IMR-90 (cell line): ENCODE results near the gene CPTP. TPM values are rescaled to one million over a fixed set of nuclear protein-coding genes. Genes with fewer than 3 reads are reported as not detected.

Experiments used
- ATAC-seq: fragments of 200-7000 bp; cut with Tn5 transposase; 2 replicates; pipeline ENCODE4 v1.9.1; 2020; ENCODE audit warnings: low read depth, mild to moderate bottlenecking, moderate library complexity
- BruUV-seq: library from RNA; stranded (reverse); fragments of 400-500 nt; replicated peaks from 2 replicates; lab custom pipeline; 2021; lab: Mats Ljungman, UMichigan
- CTCF ChIA-PET: fragments of 300-600 bp; formaldehyde crosslinking; extraction: SDS; loops from one replicate; lab custom pipeline; 2021; ENCODE audit warnings: antibody characterized with exemption; lab: Yijun Ruan, JAX
- POLR2A ChIA-PET: fragments of 300-600 bp; sonication (Branson Sonifier 250); formaldehyde crosslinking; loops from one replicate; lab custom pipeline; 2022; ENCODE audit warnings: antibody characterized with exemption; ENCODE audit not compliant: unreplicated experiment; lab: Charles Lee
- DNase-seq: peaks from one replicate; pipeline ENCODE4 v3.0.0; 2013
- H2AFZ ChIP-seq: replicated peaks from 2 replicates; pipeline ENCODE3; 2013; ENCODE audit warnings: low read length, mild to moderate bottlenecking; ENCODE audit not compliant: poor library complexity
- H2AK5ac ChIP-seq: 2 replicates; pipeline ENCODE4 v1.6.1; 2013; ENCODE audit warnings: low read depth, low read length, inconsistent platforms
- H2AK9ac ChIP-seq: replicated peaks from 2 replicates; pipeline ENCODE3; 2013; ENCODE audit warnings: mild to moderate bottlenecking, low read depth, low read length, moderate library complexity; ENCODE audit not compliant: poor library complexity
- H2BK120ac ChIP-seq: 2 replicates; pipeline ENCODE4 v1.6.1; 2013; ENCODE audit warnings: low read depth, low read length, inconsistent platforms
- H2BK15ac ChIP-seq: 3 replicates; pipeline ENCODE4 v1.6.1; 2013; ENCODE audit warnings: low read depth, low read length, inconsistent platforms
- H2BK20ac ChIP-seq: 2 replicates; pipeline ENCODE4 v1.6.1; 2013; ENCODE audit warnings: low read depth, mild to moderate bottlenecking, inconsistent platforms, low read length, moderate library complexity
- H2BK5ac ChIP-seq: 2 replicates; pipeline ENCODE4 v1.6.1; 2013; ENCODE audit warnings: mild to moderate bottlenecking, low read depth, low read length, inconsistent platforms; ENCODE audit not compliant: poor library complexity, severe bottlenecking
- H3K14ac ChIP-seq: replicated peaks from 2 replicates; pipeline ENCODE4 v1.6.1; 2013; ENCODE audit warnings: low read depth, low read length, inconsistent platforms
- H3K18ac ChIP-seq: 2 replicates; pipeline ENCODE4 v1.6.1; 2013; ENCODE audit warnings: low read depth, low read length, control low read depth
- H3K23ac ChIP-seq: 2 replicates; pipeline ENCODE4 v1.6.1; 2013; ENCODE audit warnings: low read depth, low read length, inconsistent platforms
- H3K27ac ChIP-seq: 2 replicates; pipeline ENCODE4 v1.5.1; 2013; ENCODE audit warnings: mild to moderate bottlenecking, control low read depth, low read length; ENCODE audit not compliant: insufficient read depth
- H3K27me3 ChIP-seq: 2 replicates; pipeline ENCODE4 v1.6.1; 2013; ENCODE audit warnings: low read length; ENCODE audit not compliant: control insufficient read depth, insufficient read depth
- H3K36me3 ChIP-seq: 2 replicates; pipeline ENCODE4 v1.6.1; 2013; ENCODE audit warnings: low read length, mixed read lengths; ENCODE audit not compliant: control insufficient read depth, insufficient read depth
- H3K4ac ChIP-seq: 2 replicates; pipeline ENCODE4 v1.6.1; 2013; ENCODE audit warnings: low read depth, low read length, inconsistent platforms
- H3K4me1 ChIP-seq: 2 replicates; pipeline ENCODE4 v1.6.1; 2013; ENCODE audit warnings: low read length, mixed read lengths; ENCODE audit not compliant: control insufficient read depth, insufficient read depth
- H3K4me2 ChIP-seq: 2 replicates; pipeline ENCODE4 v1.6.1; 2013; ENCODE audit warnings: low read depth, mild to moderate bottlenecking, control low read depth, low read length, moderate library complexity
- H3K4me3 ChIP-seq: 2 replicates; pipeline ENCODE4 v1.5.1; 2013; ENCODE audit warnings: low read depth, mild to moderate bottlenecking, control low read depth, low read length, moderate library complexity; ENCODE audit not compliant: insufficient read depth
- H3K56ac ChIP-seq: 2 replicates; pipeline ENCODE4 v1.6.1; 2013; ENCODE audit warnings: low read length, inconsistent platforms; ENCODE audit not compliant: insufficient read depth; ENCODE audit errors: extremely low read depth
- H3K79me1 ChIP-seq, 2 experiments: 2 replicates each; pipeline ENCODE4 v1.6.1; 2013; ENCODE audit warnings: low read length in 2 of 2, inconsistent platforms in 1 of 2, low read depth in 1 of 2
- H3K9ac ChIP-seq: 2 replicates; pipeline ENCODE4 v1.6.1; 2013; ENCODE audit warnings: low read depth, low read length, control low read depth
- H3K9me1 ChIP-seq: 2 replicates; pipeline ENCODE4 v1.6.1; 2013; ENCODE audit warnings: low read length, inconsistent platforms; ENCODE audit not compliant: insufficient read depth
- H3K9me3 ChIP-seq: 2 replicates; pipeline ENCODE4 v1.6.1; 2013; ENCODE audit warnings: low read length; ENCODE audit not compliant: control insufficient read depth, insufficient read depth
- H4K20me1 ChIP-seq: 2 replicates; pipeline ENCODE4 v1.6.1; 2013; ENCODE audit warnings: low read length, inconsistent platforms; ENCODE audit not compliant: insufficient read depth
- H4K5ac ChIP-seq: 2 replicates; pipeline ENCODE4 v1.6.1; 2013; ENCODE audit warnings: mild to moderate bottlenecking, low read depth, low read length, control low read depth
- H4K8ac ChIP-seq, 2 experiments: 2 replicates each; pipeline ENCODE4 v1.6.1; 2013; ENCODE audit warnings: low read depth in 2 of 2, low read length in 2 of 2, control low read depth in 1 of 2, inconsistent platforms in 1 of 2
- H4K91ac ChIP-seq: 2 replicates; pipeline ENCODE4 v1.6.1; 2013; ENCODE audit warnings: low read depth, low read length, inconsistent platforms; ENCODE audit not compliant: insufficient read depth
- BHLHE40 ChIP-seq: fragments of 150-350 bp; IDR thresholded peaks from 2 replicates; pipeline ENCODE4 v1.6.1; 2016; ENCODE audit warnings: mild to moderate bottlenecking, low read depth, low read length
- CEBPB ChIP-seq: IDR thresholded peaks from 2 replicates; pipeline ENCODE4 v1.6.1; 2012; ENCODE audit warnings: low read depth, low read length, improper control_type of control experiment
- CHD1 ChIP-seq: IDR thresholded peaks from 2 replicates; pipeline ENCODE4 v1.6.1; 2012; ENCODE audit warnings: low read depth, low read length, improper control_type of control experiment
- FOS ChIP-seq: fragments of 150-350 bp; IDR thresholded peaks from 2 replicates; pipeline ENCODE4 v1.6.1; 2016; ENCODE audit warnings: low read depth, low read length
- MAFK ChIP-seq: IDR thresholded peaks from 2 replicates; pipeline ENCODE4 v1.6.1; 2012; ENCODE audit warnings: low read depth, low read length, improper control_type of control experiment
- MAZ ChIP-seq: IDR thresholded peaks from 2 replicates; pipeline ENCODE4 v1.6.1; 2012; ENCODE audit warnings: low read depth, mild to moderate bottlenecking, low read length, improper control_type of control experiment, moderate library complexity, borderline replicate concordance
- MXI1 ChIP-seq: IDR thresholded peaks from 2 replicates; pipeline ENCODE4 v1.6.1; 2012; ENCODE audit warnings: low read depth, mild to moderate bottlenecking, low read length, moderate library complexity, borderline replicate concordance
- NFE2L2 ChIP-seq: fragments of 150-350 bp; IDR thresholded peaks from 2 replicates; pipeline ENCODE4 v1.6.1; 2016; ENCODE audit warnings: low read depth, mild to moderate bottlenecking, low read length
- POLR2A ChIP-seq: IDR thresholded peaks from 2 replicates; pipeline ENCODE4 v1.6.1; 2012; ENCODE audit warnings: mild to moderate bottlenecking, low read depth, low read length
- RAD21 ChIP-seq: IDR thresholded peaks from 2 replicates; pipeline ENCODE4 v1.6.1; 2012; ENCODE audit warnings: low read length, improper control_type of control experiment
- RCOR1 ChIP-seq: IDR thresholded peaks from 2 replicates; pipeline ENCODE4 v1.6.1; 2012; ENCODE audit warnings: mild to moderate bottlenecking, low read length, improper control_type of control experiment; ENCODE audit not compliant: insufficient replicate concordance
- RFX5 ChIP-seq: IDR thresholded peaks from 2 replicates; pipeline ENCODE4 v1.8.0; 2012; ENCODE audit warnings: low read depth, mild to moderate bottlenecking, low read length, moderate library complexity
- SMC3 ChIP-seq: fragments of 150-350 bp; IDR thresholded peaks from 2 replicates; pipeline ENCODE4 v1.6.1; 2016; ENCODE audit warnings: low read depth, mild to moderate bottlenecking, antibody characterized with exemption, low read length, moderate library complexity
- WGBS, 2 experiments: methylation state at CpG; one replicate each; pipeline versions ENCODE4 v1.1.5 to v1.1.7; 2013; ENCODE audit warnings: missing lambda C conversion rate in 2 of 2; ENCODE audit not compliant: insufficient read length in 1 of 2; ENCODE audit errors: extremely low coverage in 2 of 2; 5-methylcytosine and 5-hydroxymethylcytosine counted together
- dilution Hi-C: fragments of 300-500 bp; cut with HindIII; formaldehyde crosslinking; loops from one replicate; pipeline ENCODE4 v1.14.3; 2018; ENCODE audit warnings: low sequenced_read_pairs; ENCODE audit not compliant: unreplicated experiment
- in situ Hi-C: fragments of 300-500 bp; cut with MboI; formaldehyde crosslinking; loops from 3 replicates; pipeline ENCODE4 v1.14.3; 2019; ENCODE audit warnings: low sequenced_read_pairs, inconsistent platforms, mixed read lengths
- intact Hi-C: fragments of 100-400 bp; cut with micrococcal nuclease; formaldehyde crosslinking; loops from 2 replicates; pipeline ENCODE4 v1.10.0; 2022
- polyA plus RNA-seq, 3 experiments: library from polyadenylated mRNA; depleted of rRNA; stranded (reverse); fragments of >200 nt; gene quantifications; 2 replicates each; pipeline ENCODE4 v1.2.3, GENCODE V29; 2012; ENCODE audit warnings: low replicate concordance in 1 of 3
- total RNA-seq: library from RNA; depleted of rRNA; stranded (reverse); fragments of >200 nt; gene quantifications from 2 replicates; pipeline ENCODE4 v1.2.3, GENCODE V29; 2012
- TF ChIP-seq, protein P1 (sequence below): fragments of 150-350 bp; IDR thresholded peaks from 2 replicates; pipeline ENCODE4 v1.6.1; 2016; ENCODE audit warnings: low read depth, mild to moderate bottlenecking, low read length, moderate library complexity, borderline replicate concordance
- TF ChIP-seq, protein P2 (sequence below): conservative IDR thresholded peaks from 2 replicates; pipeline ENCODE4 v1.5.1; 2012; ENCODE audit warnings: mild to moderate bottlenecking, low read depth, low read length, improper control_type of control experiment
- TF ChIP-seq, protein P3 (sequence below): fragments of 150-350 bp; IDR thresholded peaks from 2 replicates; pipeline ENCODE4 v1.6.1; 2017; ENCODE audit warnings: mild to moderate bottlenecking, antibody characterized with exemption, low read length, low read depth

Gene CPTP
- total and polyA plus RNA-seq, 2 of the 4 experiments (the other 2 are of a cell fraction): 2.7 to 12.1 TPM

DNA sequence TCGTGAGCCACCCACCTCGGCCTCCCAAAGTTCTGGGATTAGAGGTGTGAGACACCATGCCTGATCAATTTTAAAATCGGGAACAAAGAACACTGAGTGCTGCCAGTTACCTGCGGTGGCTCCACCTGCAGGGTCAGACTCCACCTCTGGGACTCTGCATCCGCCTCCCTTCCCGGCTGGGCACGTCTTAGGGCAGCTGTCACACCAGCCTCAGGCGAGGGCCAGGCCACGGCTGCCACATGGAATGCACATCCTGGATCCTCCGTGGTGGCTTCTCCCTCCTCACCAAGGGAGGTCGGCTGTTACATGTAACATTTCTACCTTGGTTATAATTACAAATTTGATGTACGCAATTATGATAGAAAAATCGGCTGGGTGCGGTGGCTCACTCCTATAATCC lies 39.7 kb downstream of the CPTP start:
- Histone ChIP-seq H2BK20ac (no peak overlapping the region), H3K36me3 (no peaks in the 10 kb centered on the region), H3K23ac (no peak overlapping the region), H3K4me3 (no peak overlapping the region), H2AFZ (no peak overlapping the region), H3K4ac (no peak overlapping the region), H2BK15ac (no peak overlapping the region), H4K91ac (no peak overlapping the region), H3K27me3 (no peaks in the 10 kb centered on the region), H2BK120ac (no peak overlapping the region), H3K27ac (no peak overlapping the region), H3K4me2 (no peak overlapping the region), H2AK9ac (no peak overlapping the region), H3K9ac (no peak overlapping the region), H2BK5ac (no peak overlapping the region), H4K8ac (no peak overlapping the region), H2AK5ac (no peak overlapping the region; the same call in 1 of the 2 replicates), H4K20me1 (no peaks in the 10 kb centered on the region), H3K9me1 (peaks cover 15% of the 10 kb centered on the region), H3K56ac (no peak overlapping the region), H3K79me1 (peaks cover 4 to 25% of the 10 kb centered on the region in 2 experiments; a peak in 3 of 4 replicates), H3K14ac (no peak overlapping the region), H4K5ac (no peak overlapping the region), H3K9me3 (no peaks in the 10 kb centered on the region), H3K4me1 (peaks cover 24% of the 10 kb centered on the region), H3K18ac (no peak overlapping the region)
- ChIA-PET CTCF (no interaction called here), POLR2A (no interaction called here)
- no peak for ATAC-seq
- no peak for DNase-seq
- WGBS, 2 experiments: 82% methylated on average over 3 of the region's 14 CpGs; no CpG with 5 or more reads in 1 of the 2 experiments
- in situ Hi-C loops (no loop called here), dilution Hi-C loops (no loop called here), intact Hi-C loops (no loop called here)
- BruUV-seq: no TSS peak
- TF ChIP-seq FOS (no peak), MAZ (no peak), BHLHE40 (no peak), RAD21 (no peak), RFX5 (no peak), NFE2L2 (no peak), CHD1 (no peak), POLR2A (no peak), MAFK (no peak), CEBPB (no peak), MXI1 (no peak), SMC3 (no peak), RCOR1 (no peak)
- TF ChIP-seq, protein P1, sequence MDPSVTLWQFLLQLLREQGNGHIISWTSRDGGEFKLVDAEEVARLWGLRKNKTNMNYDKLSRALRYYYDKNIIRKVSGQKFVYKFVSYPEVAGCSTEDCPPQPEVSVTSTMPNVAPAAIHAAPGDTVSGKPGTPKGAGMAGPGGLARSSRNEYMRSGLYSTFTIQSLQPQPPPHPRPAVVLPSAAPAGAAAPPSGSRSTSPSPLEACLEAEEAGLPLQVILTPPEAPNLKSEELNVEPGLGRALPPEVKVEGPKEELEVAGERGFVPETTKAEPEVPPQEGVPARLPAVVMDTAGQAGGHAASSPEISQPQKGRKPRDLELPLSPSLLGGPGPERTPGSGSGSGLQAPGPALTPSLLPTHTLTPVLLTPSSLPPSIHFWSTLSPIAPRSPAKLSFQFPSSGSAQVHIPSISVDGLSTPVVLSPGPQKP: no peak
- TF ChIP-seq, protein P2, sequence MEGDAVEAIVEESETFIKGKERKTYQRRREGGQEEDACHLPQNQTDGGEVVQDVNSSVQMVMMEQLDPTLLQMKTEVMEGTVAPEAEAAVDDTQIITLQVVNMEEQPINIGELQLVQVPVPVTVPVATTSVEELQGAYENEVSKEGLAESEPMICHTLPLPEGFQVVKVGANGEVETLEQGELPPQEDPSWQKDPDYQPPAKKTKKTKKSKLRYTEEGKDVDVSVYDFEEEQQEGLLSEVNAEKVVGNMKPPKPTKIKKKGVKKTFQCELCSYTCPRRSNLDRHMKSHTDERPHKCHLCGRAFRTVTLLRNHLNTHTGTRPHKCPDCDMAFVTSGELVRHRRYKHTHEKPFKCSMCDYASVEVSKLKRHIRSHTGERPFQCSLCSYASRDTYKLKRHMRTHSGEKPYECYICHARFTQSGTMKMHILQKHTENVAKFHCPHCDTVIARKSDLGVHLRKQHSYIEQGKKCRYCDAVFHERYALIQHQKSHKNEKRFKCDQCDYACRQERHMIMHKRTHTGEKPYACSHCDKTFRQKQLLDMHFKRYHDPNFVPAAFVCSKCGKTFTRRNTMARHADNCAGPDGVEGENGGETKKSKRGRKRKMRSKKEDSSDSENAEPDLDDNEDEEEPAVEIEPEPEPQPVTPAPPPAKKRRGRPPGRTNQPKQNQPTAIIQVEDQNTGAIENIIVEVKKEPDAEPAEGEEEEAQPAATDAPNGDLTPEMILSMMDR: no peak
- TF ChIP-seq, protein P3, sequence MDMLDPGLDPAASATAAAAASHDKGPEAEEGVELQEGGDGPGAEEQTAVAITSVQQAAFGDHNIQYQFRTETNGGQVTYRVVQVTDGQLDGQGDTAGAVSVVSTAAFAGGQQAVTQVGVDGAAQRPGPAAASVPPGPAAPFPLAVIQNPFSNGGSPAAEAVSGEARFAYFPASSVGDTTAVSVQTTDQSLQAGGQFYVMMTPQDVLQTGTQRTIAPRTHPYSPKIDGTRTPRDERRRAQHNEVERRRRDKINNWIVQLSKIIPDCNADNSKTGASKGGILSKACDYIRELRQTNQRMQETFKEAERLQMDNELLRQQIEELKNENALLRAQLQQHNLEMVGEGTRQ: no peak
